HG03064 (cell line): ENCODE results near the gene TSC22D1.
"Not testable (repeated sequence)": the region's sequence is repeated elsewhere in the genome, so short reads cannot be mapped to it uniquely, and the experiment has no call there.

Experiments
- ATAC-seq: cut with Tn5 transposase; IDR thresholded peaks from one replicate; pipeline ENCODE4 v1.9.1; 2021; ENCODE audit warnings: low read depth; ENCODE audit not compliant: unreplicated experiment

TSC22D1 gene

DNA sequence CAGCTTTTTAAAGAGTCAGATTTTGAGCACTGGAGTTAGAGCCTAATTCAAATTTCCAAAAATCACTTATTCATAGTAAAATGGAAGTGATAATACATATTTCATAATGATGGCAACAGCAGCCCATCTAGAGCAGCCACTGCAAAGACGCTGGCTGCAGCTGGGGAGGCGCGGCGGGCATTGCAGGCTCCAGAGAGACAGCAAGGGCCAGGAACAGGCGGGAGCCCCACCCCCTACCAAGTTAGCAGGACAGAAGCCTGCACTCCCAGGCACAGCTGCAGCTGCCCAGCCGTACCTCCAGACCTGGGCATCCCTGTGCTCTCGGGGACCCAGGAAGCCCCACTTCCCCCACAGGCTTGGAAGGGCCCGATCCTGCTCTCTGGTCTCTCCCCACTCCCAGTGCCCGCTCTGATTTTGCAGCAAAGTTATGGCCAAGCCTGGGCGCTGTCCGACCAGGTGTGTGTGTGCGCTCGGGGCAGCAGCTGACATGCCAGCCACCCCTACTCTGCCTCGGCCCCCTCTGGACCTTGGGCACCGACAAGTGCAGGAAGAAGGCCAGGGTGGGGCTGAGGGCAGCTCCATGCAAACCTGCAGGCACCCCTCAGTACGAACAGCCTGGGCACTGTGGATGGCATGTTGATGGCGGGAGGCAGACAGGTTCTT lies 117.7 kb downstream of the TSC22D1 start:
- no peak for ATAC-seq

DNA sequence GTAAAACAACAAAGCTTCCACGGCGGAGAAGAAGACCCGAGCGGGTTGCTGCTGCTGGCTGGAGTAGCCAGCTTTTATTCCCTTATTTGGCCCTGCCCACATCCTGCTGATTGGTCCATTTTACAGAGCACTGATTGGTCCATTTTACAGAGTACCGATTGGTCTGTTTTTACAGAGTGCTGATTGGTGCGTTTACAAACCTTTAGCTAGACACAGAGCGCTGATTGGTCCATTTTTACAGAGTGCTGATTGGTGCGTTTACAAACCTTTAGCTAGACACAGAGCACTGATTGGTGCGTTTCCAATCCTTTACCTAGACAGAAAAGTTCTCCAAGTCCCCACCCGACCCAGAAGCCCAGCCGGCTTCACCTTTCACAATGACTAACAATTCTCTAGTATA lies 119.9 kb downstream of the TSC22D1 start:
- ATAC-seq, result not testable (repeated sequence)

DNA sequence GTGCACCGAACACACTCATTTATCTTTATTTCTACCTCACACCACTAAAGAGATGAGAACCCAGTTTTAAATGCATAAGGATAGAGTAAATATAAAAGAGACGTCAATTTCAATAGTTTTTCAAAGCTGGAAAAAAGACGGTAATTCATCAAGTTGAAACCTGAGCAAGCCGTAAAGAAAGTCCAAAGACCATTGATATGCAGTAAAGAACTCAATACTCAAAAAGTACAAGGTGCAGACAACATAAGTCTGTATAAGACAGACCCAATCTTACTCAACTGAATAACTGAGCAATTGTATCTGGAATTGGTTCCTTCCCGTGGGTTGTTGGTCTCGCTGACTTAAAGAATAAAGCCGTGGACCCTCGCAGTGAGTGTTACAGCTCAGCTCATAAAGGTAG lies 120.4 kb downstream of the TSC22D1 start:
- no peak for ATAC-seq

DNA sequence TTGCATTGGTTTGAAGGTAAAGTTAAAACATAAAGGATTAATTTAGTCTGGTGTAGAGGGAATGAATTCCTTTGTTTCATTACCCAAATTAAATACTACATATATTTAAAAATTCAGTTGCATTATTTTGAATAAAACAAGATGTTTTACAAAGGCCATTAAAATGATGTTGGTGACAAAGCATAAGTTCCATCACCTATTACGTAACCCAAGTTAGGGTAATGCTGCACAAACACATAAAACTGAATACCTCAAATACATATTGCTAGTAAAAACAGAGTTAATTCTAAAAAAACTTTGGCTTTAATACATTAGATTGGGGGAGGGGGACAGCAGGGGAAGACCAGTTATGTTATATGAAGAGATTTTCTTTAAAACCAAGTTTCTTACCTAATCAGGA lies 122.2 kb downstream of the TSC22D1 start:
- ATAC-seq, result no peak

DNA sequence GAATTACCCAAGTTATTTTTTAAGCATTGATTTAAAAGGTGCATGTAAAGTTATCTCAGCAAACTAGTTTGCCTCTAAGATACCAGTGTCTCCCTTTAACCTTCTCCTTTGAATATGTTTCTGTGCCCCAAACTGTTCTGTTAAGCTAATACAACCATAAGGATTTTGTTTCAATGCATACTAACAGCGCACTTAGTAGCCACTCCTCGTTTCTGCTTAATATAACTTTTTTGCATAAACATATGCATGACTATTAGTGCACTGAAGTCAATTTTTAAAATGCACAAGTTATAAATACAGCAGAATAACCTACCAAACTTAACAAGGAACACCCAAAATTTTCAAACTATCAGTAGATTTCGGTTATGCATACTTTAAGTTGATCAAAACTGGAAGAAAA lies 123.1 kb downstream of the TSC22D1 start:
- no peak for ATAC-seq

DNA sequence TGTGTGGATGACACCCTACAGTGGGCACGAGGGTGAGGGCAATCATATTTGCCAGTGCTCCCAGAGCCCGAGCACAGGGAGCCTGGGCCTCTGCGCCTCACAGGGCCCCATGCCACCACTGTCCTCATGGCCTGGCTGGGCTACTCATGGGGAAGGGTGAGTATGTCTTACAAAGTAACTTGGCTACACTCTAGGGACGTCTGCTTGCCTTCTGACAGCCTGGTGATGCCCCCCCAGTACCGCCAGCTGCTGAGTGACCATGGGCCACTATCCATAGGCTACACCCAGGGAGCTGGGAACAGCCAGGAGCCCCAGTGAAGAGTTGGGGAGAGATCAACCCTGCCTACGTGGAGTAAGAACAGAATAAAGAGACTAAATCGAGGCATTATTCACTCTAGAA lies 123.7 kb downstream of the TSC22D1 start:
- ATAC-seq, result no peak

DNA sequence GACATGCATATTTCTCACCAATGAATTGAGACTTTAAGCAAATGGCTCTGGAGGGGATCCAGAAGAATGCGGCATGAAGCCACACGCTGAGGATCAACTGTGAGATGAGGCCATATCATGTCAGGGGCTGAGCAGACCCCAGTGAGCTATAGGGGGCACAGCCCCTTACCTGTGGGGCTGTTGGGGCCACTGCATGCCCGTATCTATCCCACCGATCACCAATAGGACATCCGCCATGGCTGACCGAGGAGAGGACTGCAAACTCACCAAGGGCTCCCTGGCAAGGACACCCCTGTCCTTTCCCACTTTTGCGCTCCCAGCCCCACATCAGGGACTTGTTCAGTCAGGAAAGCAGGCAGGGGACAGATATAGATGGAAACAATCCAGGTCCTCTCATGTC lies 124.5 kb downstream of the TSC22D1 start:
- no peak for ATAC-seq

DNA sequence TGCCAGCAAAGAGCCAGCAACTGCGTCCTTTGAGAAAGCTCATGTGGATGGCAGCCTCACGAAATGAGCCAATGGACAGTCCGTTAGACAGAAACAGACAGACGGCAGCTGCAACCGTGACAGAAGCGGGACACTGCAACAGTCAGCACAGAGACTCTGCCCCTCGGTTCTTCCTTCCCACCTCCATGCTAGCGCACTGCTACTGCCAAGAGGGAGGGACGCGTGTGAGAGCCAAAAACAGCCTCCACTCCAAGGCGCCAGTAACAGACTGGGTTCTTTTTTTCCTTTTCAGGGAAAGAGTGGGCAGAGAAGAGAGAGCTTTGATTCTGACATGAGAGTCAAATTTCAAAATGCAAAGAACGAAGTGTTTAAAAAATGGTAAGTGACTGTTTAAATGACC lies 125.0 kb downstream of the TSC22D1 start:
- no peak for ATAC-seq

DNA sequence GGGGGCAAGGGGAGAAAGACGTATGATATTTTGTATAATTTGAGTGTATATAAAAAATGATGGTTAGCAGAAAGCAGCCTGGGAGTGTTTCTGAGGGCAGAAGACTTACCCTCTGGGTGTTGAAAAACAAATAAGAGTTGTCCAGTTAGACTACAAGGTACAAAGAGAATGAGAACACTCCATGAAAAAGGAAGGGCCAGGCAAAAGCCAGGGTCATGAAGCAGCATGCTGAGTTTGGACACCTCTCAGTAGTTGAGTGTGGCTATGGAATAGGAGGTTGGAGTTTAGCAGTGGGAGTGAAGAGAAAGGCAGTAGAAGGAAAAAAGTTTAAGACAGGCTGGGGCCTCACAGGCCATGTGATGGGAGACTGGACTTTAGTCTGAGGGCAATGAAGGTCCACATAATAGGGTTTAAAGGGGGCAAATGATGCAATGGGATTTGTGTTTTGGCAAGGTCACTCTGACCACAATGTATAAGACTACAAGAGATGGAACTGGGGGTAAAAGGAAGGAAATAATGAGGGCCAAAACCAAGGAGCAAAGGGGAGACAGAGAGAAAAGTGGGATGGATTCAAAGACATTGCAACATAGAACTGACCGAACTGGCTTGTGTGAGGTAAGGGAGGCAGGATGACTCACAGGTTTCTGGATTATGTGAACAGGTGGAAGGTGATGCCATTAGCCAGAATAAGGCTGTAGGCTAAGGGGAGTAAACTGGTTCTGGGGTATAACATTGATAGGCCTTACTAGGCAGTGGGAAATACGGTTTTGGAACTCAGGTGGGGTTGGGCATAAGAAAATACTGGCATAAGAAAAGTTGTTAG lies 125.9 kb downstream of the TSC22D1 start:
- ATAC-seq, result no peak

DNA sequence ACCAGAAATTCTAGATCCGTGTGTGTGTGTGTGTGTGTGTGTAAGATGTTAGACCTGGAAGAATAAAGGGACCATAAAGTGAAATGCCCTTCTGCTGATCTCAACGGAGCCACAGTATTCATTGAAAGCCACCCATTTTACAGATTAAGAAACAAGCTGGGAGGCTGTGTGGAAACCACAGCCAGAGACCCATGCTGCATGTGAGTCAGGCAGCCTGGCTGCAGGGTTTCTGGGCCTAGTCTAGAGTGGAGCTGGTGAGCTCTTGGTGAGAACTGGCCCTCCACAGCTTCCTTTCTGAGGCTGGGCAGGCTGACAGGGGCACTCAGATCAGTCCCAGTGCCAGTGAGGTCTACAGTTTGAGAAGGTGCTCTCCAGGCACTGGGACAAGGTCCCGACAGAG lies 127.3 kb downstream of the TSC22D1 start:
- no peak for ATAC-seq

DNA sequence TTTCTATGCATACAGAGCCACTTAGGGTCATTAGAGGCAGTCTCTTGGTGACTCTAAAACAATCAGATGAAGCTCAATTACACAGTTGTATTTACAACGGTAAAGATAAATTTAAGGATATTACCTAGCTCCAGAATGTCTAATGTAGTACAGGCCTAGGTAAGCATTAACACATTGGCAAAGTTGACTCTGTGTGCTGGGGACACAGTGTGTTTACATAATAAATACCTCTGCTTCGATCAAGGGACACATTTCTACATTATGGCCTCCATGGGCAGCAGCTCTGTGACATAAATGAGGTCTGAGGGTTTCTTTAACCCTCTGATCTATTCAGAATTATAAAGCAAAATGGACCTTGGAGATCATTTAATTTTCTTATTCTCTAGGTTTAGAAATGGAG lies 127.8 kb downstream of the TSC22D1 start:
- ATAC-seq, result no peak

DNA sequence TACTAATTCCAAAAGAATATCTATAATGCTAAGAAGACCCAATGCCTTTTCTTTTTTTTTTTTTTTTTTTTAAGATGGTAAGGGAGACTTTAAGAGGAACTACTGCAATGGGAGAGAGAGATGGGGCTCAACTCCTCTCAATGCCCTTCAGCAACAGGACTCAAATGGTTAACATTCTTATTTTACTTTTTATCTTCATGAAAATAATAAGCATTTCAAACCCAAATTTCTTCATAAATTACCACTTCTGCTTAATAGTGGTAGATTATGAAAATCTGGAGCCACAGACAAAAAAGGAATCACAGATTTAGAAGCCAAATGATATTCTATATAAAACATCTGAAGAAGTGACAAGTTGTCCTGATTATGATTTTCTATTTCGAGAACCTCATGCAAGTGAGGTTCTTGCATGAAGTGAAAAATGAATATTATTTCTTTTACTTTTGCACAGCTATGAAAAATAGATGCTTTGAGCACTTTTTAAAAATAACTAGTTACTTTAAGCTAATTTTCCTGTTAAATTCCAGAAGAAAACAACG lies 128.3 kb downstream of the TSC22D1 start:
- ATAC-seq, result no peak

DNA sequence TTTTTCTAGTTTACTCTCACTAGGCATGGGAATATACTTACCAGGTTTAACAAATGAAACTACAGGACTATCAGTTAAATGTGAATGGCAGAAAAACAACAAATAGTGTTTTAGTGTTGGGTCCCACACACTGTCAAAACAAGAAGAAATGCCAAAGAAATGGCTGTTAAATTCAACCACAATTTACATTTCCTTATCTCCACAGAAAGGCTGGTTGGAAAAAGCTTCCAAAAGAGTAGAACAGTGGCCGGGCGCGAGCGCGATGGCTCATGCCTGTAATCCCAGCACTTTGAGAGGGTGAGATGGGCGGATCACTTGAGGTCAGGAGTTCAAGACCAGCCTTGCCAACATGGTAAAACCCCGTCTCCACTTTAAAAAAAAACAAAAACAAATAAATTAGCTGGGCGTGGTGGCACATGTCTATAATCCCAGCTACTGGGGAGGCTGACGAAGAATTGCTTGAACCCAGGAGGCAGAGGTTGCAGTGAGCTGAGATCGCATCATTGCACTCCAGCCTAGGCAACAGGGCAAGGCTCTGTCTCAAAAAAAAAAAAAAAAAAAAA lies 136.0 kb downstream of the TSC22D1 start:
- no peak for ATAC-seq

DNA sequence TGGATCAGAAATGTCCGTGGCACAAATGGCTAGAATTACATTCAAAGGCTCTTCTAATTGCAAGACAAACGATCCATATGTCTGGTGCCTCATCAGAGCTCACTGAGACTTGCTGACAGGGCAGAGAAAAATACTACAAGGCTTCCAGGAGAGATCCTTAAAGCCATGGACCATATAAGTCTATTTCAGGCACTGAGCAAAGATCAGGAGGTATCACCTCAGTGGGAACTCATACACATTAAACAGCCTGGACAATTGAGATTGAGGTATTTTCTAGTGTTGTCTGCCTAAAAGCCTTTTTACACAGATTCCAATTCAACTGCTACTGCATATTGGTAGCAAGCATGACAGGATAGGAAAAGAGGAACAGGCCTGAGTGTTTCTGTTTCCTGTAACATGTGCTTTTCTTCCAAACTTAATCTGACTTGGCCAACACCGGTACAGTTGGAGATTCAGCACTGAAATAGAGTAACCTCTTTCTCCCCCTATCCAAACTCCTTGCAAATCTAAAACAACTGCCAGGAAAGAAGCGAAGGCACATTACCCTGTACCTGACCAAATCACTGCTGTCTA lies 136.6 kb downstream of the TSC22D1 start:
- ATAC-seq, result no peak

DNA sequence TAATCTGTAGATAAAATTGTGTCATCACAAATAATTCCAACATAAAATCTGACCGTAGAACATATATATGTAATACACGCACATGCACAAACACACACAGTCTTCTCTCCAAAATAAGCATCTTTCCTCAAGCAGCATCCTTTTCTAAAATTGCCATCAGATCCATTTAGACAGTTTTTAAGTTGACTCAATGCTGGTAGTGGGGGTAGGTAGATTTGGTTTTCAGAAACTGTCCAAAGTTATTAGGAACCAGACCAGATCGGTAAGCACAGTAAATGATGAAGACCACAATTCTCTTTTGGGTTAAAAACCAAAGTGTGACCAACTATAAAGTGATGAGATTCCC lies 137.9 kb downstream of the TSC22D1 start:
- no peak for ATAC-seq

DNA sequence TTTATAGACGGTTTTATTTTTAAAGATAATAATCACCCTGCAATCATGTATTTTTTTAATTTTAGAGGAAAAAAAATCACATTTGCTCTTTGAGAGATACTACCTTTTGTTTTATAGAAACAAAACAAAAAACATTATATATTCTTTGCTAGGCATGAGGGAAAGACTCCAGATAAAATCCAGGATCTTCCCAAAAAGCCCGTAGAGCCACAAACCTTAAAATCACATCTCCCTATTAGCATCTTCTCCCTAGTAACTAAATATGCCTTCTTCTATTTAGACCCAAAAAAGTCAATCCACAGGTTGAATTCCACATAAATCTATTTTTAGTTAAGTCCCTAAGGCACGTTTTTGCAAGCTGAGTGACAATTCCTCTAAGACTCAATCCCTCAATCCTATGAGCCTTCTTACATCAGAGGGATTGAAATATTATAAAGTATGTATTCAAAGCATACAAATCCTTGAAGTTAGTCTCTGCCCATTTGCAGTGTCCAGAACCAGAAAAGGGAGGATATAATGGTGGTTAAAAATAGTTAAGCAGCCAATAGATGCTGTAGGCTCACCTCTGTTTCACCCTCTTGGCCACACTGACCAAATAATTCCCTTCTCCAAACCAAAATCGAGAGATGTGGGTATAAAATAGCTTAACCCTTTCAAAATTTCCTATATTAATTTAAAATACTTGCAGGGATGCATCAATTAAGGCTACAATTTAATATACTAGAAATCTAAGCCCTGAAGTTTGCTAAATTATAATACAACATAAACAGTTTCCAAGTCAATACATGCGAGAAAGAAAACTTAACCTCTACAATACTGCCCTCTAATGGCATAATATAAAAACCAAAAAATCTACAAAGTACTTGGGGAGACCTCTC lies 138.5 kb downstream of the TSC22D1 start:
- ATAC-seq, result no peak

DNA sequence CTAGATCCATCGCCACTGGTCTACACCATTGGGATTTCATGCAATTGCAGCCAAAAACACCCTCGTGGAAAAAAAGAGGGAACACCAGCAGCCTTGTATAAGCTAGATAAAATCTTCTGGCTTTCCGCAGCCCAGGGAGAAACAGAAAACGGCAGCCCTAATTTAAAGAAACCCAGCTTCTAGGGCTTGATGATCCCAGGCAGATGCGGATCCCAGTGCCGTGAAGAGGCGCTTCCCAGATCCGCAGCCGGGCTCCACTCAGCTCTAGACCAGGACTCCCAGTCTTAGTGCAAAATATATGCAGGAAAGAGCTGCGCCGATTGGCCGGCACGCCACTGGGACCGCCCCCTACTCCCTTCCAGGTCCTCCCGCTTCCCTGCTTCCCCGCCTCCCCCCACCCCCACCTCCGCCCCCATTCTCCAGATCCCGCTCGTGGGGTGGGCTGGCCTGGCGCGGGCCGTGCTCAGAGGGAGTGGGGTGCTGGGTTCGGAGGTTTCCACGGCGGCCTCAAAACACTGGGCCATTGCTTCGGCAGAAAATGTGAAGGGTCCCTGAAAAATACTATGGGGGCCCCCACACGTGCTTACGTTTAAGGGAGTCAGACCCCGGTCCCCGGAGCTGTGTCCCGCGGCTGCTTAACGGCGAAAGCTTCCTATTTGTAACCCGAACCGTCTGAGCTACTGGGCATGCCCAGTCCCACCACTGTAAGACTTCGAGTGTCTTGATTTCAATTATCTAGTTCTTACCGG lies 139.4 kb downstream of the TSC22D1 start:
- no peak for ATAC-seq

DNA sequence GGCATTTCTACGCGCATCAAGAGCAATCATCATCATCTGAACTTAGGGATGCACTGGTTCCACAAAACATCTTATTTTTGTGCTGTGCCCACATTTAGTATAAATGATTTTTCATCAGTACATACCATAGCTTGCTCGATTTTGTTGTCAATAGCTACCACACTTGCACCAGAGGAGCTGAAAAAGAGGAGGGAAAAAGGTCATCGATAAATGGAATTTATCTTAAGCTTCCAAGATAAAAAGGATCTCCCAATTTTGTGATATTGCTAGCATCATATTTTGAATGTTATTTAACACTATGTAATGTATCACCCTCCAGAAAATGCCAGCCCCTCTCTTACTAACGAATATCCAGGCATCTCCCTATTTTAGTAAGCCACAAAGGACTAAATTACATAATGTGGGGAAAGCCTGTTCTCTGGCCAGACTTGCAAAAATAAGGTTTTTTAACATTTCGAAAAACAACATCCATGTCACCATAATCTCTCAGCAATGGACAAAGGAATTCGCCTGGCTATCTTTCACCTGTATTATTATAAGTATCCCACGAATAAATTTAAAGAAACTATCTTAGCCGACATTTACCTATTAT lies 140.1 kb downstream of the TSC22D1 start:
- no peak for ATAC-seq

DNA sequence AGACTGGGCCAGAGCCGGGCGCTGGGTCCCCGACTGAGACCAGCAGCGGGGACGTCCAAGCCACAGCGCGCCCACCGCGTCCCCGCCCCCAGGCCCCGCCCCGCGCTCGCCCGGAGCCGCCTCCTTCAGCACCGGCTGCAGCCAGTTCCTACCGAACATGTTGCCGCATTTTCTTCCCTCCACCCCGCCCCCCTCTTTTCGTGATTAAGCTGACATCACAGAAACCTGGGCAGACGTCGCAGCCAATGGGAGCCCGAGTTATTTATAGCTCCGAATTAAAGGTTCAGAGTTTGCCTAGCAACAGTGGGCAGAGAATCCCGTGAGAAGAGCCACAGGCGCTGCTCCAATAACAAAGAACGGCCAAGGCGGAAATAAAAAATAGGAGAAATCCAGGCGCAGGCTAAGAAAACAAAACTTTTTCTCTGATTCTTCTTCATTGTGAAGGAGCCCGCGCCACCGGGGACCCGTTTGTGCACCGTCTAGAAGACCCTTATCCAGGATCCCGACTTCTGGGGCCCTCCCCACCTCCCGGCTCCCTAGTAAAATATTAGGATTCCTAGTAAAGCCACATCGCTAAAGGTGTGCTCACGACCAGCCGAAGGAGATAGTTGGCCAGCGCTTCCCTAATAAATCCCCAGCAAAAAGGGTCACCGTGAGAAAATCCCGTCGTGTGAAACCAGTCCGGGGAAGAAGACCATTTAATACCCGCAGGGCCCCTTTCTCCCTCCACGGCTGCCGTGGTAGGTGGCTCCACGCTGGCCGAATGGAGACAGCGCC lies 140.8 kb downstream of the TSC22D1 start:
- ATAC-seq, result no peak
